ENCODE results near the gene USP19.

The USP19 gene

GRCh38 chr3:49124991-49125670 is 4.5 kb upstream of the USP19 start:
- no peak for ATAC-seq
- no peak for TF ChIP-seq SNAI2 (CRISPR knock-in tag; IDR thresholded peaks at IDR 0.05)
- TF ChIP-seq PPARA (CRISPR knock-in tag; IDR thresholded peaks at IDR 0.05; ENCODE audit: borderline replicate concordance) = no peak

- ATAC-seq = no peak
- no peak for TF ChIP-seq OSR1 (CRISPR knock-in tag; IDR thresholded peaks at IDR 0.05)
- TF ChIP-seq SNAI2 (CRISPR knock-in tag; IDR thresholded peaks at IDR 0.05) = no peak
- no peak for TF ChIP-seq TSHZ2 (CRISPR knock-in tag; IDR thresholded peaks at IDR 0.05)
- TF ChIP-seq POU6F1 (CRISPR knock-in tag; IDR thresholded peaks at IDR 0.05; ENCODE audit: borderline replicate concordance, low read depth) = no peak
- no peak for TF ChIP-seq CSRNP3 (CRISPR knock-in tag; IDR thresholded peaks at IDR 0.05)
- TF ChIP-seq PATZ1 (CRISPR knock-in tag; IDR thresholded peaks at IDR 0.05; ENCODE audit: borderline replicate concordance) = no peak
- no peak for TF ChIP-seq ESRRG (CRISPR knock-in tag; IDR thresholded peaks at IDR 0.05)
- no peak for TF ChIP-seq ZFP30 (CRISPR knock-in tag; IDR thresholded peaks at IDR 0.05)
- TF ChIP-seq BACH2 (CRISPR knock-in tag; IDR thresholded peaks at IDR 0.05; ENCODE audit: borderline replicate concordance) = no peak
- no peak for TF ChIP-seq ZNF70 (CRISPR knock-in tag; IDR thresholded peaks at IDR 0.05)
- TF ChIP-seq ARNTL (CRISPR knock-in tag; IDR thresholded peaks at IDR 0.05; ENCODE audit: borderline replicate concordance, low read depth) = no peak
- no peak for TF ChIP-seq CREB5 (CRISPR knock-in tag; IDR thresholded peaks at IDR 0.05; ENCODE audit: low read depth)
These were observed 3.6 kb upstream of the USP19 start for GRCh38 chr3:49124203-49124602.

GRCh38 chr3:49123687-49124086 is 3.1 kb upstream of the USP19 start:
- TF ChIP-seq TSHZ2 (CRISPR knock-in tag; IDR thresholded peaks at IDR 0.05) = no peak
- TF ChIP-seq OSR1 (CRISPR knock-in tag; IDR thresholded peaks at IDR 0.05) = no peak
- TF ChIP-seq RARB (CRISPR knock-in tag; IDR thresholded peaks at IDR 0.05) = no peak
- TF ChIP-seq POU6F1 (CRISPR knock-in tag; IDR thresholded peaks at IDR 0.05; ENCODE audit: borderline replicate concordance, low read depth) = no peak
- no peak for TF ChIP-seq ZFP3 (CRISPR knock-in tag; IDR thresholded peaks at IDR 0.05)
- TF ChIP-seq TOX (CRISPR knock-in tag; IDR thresholded peaks at IDR 0.05; ENCODE audit: borderline replicate concordance) = no peak
- no peak for TF ChIP-seq CREB5 (CRISPR knock-in tag; IDR thresholded peaks at IDR 0.05; ENCODE audit: low read depth)
- TF ChIP-seq BACH2 (CRISPR knock-in tag; IDR thresholded peaks at IDR 0.05; ENCODE audit: borderline replicate concordance) = no peak
- TF ChIP-seq ZFP30 (CRISPR knock-in tag; IDR thresholded peaks at IDR 0.05) = no peak
- TF ChIP-seq CSDC2 (CRISPR knock-in tag; IDR thresholded peaks at IDR 0.05) = no peak
- no peak for TF ChIP-seq PATZ1 (CRISPR knock-in tag; IDR thresholded peaks at IDR 0.05; ENCODE audit: borderline replicate concordance)
- ATAC-seq = no peak

All from SK-N-SH treated with all-trans-retinoic acid at 6 μM for 48 hours (cell line).